Fibroblast of lung (primary cell): ENCODE measurements around the gene DTL.

Source experiments
- CTCF ChIP-seq, 2 donors: IDR thresholded peaks in 1 of 2; conservative IDR thresholded peaks in 1 of 2; 1 replicate in 1 of 2; 2 replicates in 1 of 2; pipeline ENCODE4 v1.5.1; 2011 to 2012; ENCODE audit warnings: low read length in 2 of 2, control low read depth in 1 of 2, inconsistent platforms in 1 of 2, low read depth in 1 of 2, mild to moderate bottlenecking in 1 of 2
- EZH2 ChIP-seq: IDR thresholded peaks from 2 replicates; pipeline ENCODE4 v1.5.1; 2012; ENCODE audit warnings: low read length, control low read depth, mild to moderate bottlenecking; ENCODE audit errors: missing control alignments

- TF ChIP-seq CTCF (conservative IDR thresholded peaks at IDR 0.05 in 1 of 2, IDR thresholded peaks at IDR 0.05 in 1 of 2; ENCODE audit: low read depth in 1 of 2, low read length in 2 of 2) (no peak), EZH2 (no peak)
These were observed 74.2 kb downstream of the DTL start for GRCh38 chr1:212109728-212110127.
